ENCODE results near the gene KLHDC4. TPM values are rescaled to one million over a fixed set of nuclear protein-coding genes. Genes with fewer than 3 reads are reported as not detected.

KLHDC4 gene
- total RNA-seq, 1 donor from 2014 or later = 11.6 TPM

DNA sequence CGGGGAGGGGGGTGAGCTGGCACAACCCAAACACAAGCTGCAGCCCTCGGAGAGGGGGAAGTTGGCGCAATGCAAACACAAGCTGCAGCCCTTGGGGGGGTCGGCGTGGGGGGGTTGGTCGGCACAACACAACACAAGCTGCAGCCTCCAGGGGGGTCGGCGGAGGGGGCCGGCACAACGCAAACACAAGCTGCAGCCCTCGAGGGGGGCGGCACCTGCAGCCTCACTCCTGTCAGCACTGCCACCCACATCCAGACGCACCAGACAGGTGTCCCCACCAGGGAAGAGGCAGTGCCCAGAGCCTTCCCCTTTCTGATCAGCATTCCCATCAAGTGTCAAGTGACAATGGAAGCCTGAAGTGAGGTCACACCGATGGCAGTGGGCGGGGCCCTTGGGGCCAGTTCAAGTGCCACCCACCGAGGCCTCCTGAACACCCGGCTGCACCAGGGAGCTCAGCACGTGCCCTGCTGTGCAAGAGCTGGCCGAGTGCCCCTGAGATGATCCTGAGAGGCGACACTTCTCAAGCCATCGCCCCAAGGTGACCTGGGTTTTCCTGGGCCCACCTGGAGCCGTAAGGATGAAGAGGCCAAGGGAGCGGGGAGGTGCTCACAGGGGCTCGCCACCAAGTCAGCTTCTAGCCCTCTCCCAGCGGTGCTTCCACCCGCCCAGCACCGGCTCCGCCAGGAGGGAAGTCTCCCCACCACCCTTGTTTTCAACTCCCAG, 59.3 kb downstream of the KLHDC4 start:
- DNase-seq = no peak
- no peak for ATAC-seq
- intact Hi-C loops (cut with micrococcal nuclease) = no loop called here

DNA sequence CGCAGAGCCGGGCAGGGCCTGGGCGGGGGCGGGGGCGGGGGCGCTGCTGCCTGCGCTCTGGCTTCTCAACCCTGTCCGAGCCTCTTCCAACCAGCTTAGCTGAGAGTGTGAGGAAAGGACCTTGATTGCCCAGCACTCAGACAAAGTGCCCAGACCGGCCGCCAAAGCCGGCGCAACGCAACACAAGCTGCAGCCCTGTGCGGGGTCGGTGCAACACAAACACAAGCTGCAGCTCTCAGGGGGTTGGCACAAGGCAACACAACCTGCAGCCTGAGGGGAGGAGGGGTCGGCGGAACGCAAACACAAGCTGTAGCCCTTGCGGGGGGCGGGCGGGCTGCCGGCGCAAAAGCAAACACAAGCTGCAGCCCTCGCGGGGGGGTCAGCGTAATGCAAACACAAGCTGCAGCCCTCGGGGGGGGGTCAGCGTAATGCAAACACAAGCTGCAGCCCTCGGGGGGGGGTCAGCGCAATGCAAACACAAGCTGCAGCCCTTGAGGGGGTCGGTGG, 60.0 kb downstream of the KLHDC4 start:
- ATAC-seq (no peak), DNase-seq (no peak)

DNA sequence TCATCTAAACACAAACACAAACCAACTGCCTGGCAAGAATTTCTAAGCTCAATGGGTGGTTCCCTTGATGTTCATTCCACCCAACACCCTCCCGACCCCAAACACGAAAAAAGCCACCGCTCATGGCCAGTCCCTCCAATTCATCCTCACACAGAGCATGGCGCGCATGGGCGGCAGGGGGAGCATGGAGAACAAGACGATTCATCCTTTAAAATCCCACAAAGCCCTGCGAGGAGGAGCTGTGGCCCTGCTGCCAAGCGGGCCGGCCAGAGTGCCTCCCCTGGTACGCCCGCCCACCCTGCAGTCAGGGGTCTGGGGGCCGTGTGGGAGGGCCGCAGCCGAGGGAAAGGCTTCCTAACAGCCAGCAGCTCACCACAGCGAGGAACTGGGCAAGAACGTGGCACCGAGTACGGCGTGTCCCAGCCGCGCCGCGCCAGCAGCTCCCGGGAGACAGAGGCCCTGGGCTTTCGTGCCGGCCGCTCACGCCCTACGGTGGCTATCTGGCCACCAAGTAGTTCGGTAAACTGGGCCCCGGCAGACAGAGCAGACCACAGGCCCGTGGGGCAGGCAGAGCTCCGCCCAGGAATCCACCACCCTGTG, 60.9 kb downstream of the KLHDC4 start:
- intact Hi-C loops (cut with micrococcal nuclease) = no loop called here
- ATAC-seq = no peak
- no peak for DNase-seq

More for the DNA sequence above, 60.0 kb downstream of the KLHDC4 start:
- intact Hi-C loops (cut with micrococcal nuclease) = no loop called here

DNA sequence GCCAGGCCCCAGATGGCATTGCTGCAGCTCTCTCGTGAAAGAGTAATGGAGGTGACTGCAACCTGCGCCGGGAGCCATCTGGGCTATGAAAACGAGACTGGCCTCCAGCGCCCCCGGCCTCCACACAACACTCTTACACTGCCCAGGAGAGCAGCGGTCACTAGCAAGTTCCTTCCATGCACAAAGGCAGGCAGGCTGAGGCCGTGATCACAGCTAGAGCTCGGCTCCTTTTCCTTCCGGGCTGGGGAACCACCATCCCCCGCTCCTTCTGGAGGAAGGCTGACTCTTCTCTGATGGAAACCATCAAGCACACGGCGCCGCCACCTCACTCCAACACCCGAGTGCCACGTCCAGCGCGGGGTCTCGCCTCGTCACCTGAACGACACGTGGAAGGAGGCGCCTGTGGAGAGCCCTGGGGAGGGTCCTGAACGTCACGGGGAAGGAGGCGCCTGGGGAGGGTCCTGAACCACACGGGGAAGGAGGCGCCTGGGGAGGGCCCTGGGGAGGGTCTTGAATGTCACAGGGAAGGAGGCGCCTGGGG, 61.9 kb downstream of the KLHDC4 start:
- intact Hi-C loops (cut with micrococcal nuclease) = no loop called here
- ATAC-seq (no peak), DNase-seq (no peak)

DNA sequence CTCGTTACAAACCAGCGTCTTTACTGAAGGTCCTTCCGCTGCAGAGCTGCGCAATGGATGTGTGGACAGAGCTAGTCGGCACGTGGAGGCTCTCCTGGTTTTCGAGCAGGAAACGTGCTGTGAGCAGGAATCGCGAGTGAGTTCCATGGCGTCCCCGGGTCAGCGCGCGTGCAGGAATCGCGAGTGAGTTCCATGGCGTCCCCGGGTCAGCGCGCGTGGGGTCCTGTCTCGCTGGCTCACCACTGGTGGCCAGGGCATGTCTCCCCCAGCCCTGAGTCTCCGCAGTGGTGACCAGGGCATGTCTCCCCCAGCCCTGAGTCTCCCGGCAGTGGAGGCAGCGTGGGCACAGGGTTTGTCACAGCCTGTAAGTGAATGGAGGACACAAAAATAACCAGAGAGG, 62.7 kb downstream of the KLHDC4 start:
- intact Hi-C loops (cut with micrococcal nuclease) = no loop called here
- no peak for ATAC-seq
- no peak for DNase-seq

DNA sequence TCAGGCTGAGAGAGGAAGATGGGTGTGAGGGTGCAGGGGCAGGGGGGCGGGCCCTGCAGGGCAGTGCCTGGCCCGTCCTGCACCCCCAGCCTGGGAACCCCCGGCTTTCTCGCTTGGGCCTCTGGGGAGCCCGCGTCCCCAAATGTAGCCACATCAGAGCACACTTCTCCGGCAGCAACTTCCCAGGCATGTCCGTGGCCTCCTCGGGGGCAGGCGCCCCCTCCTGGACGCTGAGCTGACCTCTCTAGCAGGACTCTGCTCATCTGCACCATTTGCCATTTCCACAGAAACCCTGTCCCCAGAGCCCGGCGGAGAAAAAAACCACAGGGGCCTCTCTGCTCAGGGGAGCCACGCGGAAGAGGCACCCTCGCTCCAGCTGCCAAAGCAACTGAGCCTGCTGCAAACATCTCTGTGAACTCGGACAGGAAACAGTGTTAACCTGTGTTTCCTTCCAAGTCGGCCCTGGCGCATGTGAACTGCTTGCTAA, 63.4 kb downstream of the KLHDC4 start:
- peak; percentile 40 for ATAC-seq
- DNase-seq = peak; percentile 49
- intact Hi-C loops (cut with micrococcal nuclease) = no loop called here

DNA sequence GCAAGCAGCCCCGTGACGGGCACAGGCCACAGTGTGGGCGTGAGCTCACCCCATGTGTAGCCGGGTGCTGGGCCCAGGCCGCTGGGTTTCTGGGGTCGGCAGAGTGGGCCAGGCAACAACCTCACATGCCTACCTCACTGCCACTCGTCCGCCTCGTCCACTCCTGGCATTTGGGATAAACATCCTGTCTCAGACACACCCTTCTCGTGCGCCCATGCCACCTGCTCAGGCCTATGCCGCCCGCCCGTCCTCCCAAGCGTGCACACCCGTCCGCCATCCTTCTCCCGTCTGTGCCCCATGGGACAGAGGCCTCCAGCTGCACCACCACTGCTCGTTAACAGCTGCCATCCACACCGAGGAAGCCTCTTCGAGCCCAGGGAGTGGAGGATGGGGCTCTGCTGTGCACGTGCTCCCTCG, 64.3 kb downstream of the KLHDC4 start:
- intact Hi-C loops (cut with micrococcal nuclease) = no loop called here
- DNase-seq (no peak), ATAC-seq (no peak)

DNA sequence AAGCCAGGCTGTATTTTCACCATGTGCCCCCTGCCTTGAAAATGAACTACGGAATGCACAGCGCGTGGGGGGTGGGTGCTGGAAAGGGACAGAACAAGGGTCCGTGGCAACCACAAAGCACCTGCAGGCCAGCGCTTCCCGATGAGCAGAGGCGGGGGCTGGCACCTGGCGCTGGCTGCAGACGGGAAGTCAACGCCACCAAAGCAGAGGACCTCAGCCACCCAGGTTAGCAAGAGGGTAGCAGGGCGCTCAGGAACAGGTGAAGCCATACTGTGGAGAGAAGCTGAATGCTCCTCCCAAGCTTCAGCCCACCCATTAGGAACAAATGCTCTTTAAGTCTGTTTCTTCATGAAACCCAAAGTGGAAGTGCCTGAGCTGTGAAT, 64.7 kb downstream of the KLHDC4 start:
- intact Hi-C loops (cut with micrococcal nuclease) = no loop called here
- no peak for ATAC-seq
- no peak for DNase-seq

DNA sequence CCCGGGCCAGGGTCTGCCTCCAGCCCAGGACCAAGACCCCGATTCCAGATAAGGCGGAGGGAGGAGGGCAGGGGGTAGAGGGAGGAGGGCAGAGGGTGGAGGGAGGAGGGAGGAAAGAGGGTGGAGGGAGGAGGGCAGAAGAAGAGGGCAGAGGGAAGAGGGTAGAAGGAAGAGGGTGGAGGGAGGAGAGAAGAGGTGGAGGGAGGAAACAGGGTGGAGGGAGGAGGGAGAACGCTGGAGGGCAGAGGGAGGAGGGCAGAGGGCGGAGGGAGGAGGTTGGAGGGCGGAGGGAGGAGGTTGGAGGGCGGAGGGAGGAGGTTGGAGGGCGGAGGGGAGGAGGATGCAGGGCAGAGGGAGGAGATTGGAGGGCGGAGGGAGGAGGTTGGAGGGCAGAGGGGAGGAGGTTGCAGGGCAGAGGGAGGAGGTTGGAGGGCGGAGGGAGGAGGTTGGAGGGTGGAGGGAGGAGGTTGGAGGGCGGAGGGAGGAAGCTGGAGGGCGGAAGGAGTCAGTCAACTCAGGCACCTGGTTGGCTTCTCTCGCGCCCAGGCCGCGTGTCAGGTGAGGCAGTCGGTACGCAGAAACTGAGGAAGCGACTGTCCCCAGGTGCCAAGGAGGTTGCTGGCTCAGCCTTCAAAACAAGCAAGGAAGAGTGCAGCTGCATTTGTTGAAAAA, 65.2 kb downstream of the KLHDC4 start:
- intact Hi-C loops (cut with micrococcal nuclease) = no loop called here

DNA sequence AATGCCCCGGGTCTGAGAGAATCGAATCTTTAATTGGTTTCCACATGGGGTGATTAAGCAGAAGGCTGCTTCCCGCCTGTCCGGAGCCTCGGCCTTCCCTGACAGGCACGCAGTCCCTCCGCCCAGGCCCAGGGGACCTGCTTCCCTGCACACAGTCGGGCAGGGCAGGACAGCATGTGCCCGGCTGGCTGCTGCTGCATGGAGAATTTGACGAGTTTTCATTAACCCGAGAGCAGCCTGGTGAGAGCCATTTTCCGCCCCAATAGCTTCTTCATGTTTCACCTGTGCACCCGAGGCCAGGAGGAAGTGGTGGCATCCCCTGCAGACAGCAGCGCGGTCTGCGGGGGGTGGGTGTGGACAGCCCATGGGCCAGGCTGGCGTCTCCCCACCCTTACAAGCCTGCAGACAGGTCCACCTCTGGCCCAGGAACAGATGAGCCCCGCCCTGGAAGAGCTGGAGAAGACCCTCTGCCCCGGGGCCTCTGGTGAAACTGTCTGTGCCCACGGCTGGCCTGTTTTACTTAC, 67.0 kb downstream of the KLHDC4 start:
- intact Hi-C loops (cut with micrococcal nuclease) = no loop called here
- ATAC-seq (no peak), DNase-seq (no peak)

More for the DNA sequence above, 65.2 kb downstream of the KLHDC4 start:
- ATAC-seq (no peak), DNase-seq (no peak)

DNA sequence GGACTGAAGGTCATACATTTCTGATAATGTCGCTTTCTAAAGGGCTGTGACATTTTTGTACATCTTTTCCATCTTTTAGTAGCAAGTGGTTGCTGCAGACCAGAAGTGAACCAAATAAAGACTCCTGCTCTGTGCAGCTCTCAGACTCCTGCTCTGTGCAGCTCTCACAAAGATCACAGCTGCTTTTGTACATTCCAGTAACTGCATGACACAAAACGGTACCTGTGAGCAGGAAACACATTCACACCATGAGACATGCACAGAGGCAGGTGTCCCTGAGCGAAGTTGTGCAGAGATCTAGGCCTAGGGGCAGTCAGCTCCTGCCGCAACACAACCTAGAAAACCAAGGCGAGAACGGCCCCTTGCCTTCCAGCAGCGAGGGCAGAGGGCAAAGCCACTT, 67.5 kb downstream of the KLHDC4 start:
- intact Hi-C loops (cut with micrococcal nuclease) = no loop called here

DNA sequence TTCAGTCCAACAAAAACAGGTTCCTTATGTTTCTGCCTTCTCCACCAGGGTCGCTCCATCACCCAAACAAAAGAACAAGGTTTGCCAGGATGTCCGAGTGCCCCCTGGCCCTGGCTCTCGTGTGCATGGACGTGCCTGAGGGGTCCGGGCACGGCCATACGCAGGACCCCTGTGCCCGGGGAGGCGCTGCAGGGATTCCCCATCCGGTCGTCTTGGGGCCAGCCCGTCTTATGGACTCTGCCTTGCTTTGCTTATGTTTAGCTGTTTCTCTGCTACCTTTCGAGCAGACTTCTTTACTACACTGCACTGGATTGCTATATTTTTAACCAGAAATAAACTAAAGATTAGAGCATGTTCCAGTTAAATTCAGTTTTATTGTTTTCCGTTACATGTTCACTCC, 68.0 kb downstream of the KLHDC4 start:
- DNase-seq = no peak
- intact Hi-C loops (cut with micrococcal nuclease) = no loop called here
- ATAC-seq = no peak

More for the DNA sequence above, 67.5 kb downstream of the KLHDC4 start:
- no peak for ATAC-seq
- no peak for DNase-seq

DNA sequence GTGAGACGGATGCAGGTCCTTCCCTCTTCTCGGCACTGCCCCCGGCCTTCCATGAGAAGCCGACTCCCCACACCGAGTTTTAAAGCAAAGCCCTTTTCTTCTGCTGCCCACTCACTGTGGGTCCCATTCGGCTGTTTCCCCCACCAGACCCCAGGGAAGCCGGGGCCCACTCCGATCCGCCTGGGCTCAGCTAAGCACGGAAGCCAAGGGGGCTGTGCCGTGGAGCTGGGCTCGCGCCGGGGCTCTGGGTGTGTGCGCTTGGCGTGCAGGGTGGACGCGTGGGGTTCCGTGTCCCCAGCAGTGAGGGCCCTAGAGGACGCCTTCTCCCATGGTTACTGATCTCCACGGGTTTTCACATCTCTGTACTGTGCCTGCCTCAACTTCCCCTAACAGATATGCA, 68.5 kb downstream of the KLHDC4 start:
- intact Hi-C loops (cut with micrococcal nuclease) = no loop called here
- DNase-seq (no peak), ATAC-seq (no peak)

DNA sequence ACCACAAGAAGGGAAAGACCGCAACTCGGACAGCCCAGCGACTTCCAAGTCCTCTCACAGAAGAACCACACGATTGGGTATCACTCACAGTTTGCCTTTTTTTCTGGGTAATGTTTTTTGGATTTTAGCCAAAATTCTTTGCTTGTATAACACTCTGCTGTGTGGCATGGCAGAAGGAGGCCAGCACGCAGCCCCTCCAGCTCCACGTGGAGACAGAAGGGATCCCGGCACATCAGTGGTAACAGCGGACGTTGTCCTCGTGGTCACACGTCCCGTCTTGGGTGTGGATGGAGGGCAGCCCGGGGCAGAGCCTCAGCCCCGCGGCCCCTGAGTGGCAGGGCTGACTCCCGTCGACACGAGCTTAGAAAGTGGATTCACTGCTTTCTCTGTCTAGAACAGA, 69.1 kb downstream of the KLHDC4 start:
- intact Hi-C loops (cut with micrococcal nuclease) = no loop called here
- ATAC-seq = no peak
- DNase-seq = no peak

DNA sequence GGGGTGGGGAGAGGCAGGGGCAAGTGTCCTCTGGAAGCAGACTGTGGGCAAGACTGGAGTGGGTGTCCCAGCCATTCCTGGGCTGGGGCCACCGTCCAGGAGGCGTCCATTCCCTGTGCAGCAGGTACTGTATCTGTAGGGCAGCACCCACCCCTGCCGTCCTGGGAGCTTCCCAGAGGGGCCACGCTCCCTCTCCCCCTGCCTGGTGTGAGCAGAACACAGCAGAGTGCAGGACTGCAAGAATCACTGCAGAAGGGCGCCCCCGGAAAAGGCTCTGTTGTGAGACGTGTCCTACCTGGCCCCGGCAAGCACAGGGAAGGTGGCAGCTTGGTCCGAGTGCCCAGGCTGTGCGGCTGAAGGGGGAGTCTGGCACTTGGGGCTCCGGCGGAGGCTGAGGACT, 70.3 kb downstream of the KLHDC4 start:
- intact Hi-C loops (cut with micrococcal nuclease) = no loop called here
- ATAC-seq = no peak
- DNase-seq = no peak

DNA sequence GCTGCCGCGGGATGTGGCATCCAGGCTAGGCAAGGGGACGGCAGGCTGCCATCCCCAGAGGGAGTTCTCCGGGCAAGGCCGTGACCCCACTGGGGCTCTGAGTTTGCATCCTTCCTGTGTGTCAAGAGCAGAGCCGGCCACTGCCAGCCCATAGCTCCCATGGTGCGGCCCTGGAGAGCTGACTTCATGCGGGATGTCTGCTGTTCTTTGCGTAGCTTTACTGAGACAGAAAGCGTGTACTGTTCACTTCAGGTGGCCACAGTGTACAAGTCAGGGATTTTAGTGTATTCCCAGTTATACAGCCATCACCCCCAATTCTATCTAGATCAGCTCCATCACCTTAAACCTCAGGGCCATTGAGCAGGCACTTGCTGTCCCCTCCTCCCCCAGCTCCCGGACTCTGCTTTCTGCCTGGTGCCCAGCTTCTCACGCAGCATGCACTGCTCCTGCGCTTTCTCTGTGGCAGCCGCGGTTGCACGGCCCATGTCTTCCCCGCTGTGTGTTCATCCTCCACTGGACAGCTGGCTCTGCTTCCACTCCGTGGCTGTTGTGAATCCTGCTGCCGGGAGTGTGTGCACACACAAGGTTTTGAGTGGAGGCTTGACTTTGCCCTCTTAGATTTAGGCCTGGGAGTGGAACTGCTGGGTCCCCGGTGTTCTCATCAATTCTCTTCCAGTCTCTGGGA, 71.2 kb downstream of the KLHDC4 start:
- no peak for ATAC-seq
- no peak for DNase-seq
- intact Hi-C loops (cut with micrococcal nuclease) = no loop called here

DNA sequence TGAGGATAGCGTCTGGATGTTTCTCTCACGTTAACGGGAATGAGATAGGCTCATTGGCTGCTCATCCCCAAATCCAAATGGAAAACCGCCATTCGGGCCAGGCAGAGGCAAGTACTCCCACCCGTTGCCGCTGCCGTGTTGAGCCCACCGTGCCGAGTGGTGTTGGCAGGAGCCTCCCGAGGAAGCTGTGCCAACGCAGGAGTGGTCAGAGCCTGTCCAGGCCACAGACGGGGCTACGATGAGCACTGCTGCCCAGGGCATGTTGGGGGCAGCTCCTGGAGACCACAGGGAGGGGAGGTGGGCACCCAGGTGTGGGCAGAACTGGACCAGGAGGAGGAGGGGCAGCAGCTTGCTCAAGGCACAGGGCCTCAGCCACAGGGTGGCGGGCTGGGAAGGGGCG, 72.0 kb downstream of the KLHDC4 start:
- intact Hi-C loops (cut with micrococcal nuclease) = no loop called here
- ATAC-seq (no peak), DNase-seq (no peak)

DNA sequence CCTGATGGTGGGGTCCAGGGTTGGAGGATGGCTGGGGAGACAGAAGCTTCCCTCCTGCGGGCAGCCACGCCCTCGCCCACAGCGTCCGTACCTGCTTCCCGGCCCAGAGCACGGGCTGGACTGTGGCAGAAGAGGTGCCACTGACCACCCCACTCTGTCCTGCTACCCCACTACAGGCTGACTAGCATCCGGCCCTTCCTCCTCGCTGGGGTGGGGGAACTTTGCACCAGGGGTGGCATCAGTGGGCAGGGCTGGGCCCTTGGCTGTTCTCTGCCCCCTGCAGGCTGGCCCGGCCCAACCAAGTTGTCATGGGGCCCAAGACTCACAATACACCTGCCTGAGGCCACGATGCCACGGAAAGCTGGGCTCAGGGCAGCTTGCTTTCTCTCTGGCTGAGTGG, 73.0 kb downstream of the KLHDC4 start:
- DNase-seq (no peak), ATAC-seq (no peak)
- intact Hi-C loops (cut with micrococcal nuclease) = no loop called here

DNA sequence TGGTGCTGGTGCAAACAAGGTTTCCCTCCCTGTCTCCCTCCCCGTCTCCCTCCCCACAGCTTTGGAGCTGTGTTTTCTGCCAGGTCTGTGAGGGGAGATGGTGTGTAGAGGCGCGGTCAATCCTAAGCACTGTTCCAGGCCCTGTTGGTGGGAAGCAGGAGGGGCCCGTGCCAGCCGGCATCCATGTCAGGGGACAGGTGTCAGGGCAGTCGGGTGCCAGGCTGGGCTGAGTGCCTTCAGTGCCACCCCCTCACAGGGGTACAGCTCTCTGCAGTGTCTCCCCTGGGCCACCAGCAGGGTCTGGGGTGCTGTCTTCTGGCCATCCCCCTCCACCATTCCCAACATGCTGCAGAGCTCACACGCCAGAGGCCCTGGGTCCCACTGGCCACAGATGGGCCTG, 73.6 kb downstream of the KLHDC4 start:
- ATAC-seq = no peak
- intact Hi-C loops (cut with micrococcal nuclease) = no loop called here
- no peak for DNase-seq

Data from left ventricle myocardium superior (tissue), 1 donor.